RPMI8226 (cell line): ENCODE results near the gene ABI1.

ENCODE experiments used
- DNase-seq: peaks from one replicate; pipeline ENCODE4 v3.0.0-alpha.2; 2015

Gene ABI1

DNA sequence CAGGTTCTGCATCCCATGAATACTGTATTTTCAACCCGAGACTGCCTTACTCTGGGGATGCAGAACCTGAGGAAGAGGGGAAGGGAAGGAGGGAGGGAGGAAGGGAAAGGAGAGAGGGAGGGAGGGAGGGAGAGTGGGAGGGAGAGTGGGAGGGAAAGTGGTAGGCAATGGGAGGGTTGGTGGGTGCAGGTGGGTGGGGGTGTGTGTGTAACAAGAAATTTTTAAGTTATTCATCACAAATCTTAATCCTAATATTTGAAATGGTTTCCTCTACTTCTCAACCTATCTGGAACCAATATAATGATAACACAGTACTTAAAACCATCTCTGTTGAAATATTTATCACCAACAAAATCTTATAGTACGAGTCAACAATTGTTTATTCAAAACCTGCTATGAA, 95.2 kb downstream of the ABI1 start:
- no peak for DNase-seq

DNA sequence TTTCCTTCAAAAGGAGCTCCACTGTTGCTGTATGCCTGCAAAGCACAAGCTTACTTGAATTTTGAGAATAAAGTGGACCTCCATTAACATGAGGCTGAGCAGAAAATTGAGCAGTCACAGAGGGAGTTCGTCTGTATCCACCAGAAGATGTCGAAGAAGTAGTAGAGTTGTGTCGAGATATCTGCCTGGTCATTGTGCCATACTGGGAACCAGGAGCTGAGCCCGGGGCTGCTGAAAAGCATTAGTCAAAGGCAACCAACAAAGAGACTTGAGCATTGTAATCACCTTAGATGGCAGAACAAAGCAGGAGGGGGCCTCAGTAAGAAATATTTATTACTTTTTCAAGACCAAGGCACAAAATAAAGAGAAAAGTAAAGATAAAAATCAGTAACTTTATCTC, 101.8 kb downstream of the ABI1 start:
- DNase-seq = no peak

DNA sequence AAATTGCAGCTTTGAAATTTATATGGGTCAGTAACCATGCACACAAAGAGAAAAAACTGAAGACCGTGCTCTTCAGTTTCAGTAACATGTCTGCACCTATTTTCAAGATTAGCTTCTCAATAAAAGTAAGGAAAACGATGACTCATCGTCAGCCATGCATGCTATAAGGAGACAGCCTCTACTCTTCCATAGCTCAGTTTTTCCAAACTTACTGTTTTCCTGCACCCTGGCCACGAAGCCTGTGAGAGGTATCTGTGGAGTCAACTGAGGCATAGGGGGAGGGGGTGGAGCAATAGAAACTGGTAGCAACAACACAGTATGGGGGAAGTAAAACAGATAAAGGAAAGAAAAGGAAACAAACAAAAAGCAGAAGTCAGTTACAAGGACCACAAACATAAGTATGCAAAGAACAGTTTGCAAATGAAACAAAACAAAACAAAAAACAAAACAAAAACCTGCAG, 105.3 kb downstream of the ABI1 start:
- no peak for DNase-seq

DNA sequence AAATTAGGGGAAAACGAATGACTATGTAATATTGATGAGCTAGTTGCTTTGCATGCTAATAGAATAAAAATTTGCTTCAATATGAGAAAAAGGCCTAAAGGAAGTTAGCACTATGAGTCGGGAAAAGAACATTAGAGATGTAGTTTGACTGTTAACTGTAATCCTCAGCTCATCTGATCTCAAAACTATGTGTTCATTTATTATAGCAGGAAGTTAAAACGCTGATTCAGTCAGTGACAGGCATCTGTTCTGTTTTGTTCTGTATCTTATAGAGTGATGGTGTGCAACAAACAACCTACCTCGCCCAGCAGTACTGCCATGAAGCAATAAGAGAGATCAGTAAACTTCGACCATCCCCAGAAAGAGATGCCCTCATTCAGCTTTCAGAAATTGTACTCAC, 114.7 kb downstream of the ABI1 start:
- no peak for DNase-seq

DNA sequence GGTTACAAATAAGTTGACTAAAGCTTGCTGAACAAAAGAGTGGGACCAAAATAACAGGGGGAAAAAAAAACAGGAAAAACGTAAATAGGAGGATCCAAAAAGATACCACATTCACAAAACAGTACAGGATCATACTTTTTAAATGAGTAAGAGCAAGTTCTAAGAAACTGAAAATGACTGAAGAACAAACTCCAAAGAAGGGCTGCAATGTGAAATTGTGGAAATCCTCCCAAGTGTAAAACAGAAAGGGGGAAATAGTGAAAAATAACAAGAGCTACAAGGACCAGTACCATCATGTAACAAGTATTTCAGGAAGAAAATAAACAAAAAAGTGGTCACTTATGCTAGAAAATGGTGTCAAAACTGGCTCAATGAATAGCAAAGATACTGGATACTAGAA, 116.9 kb downstream of the ABI1 start:
- no peak for DNase-seq

DNA sequence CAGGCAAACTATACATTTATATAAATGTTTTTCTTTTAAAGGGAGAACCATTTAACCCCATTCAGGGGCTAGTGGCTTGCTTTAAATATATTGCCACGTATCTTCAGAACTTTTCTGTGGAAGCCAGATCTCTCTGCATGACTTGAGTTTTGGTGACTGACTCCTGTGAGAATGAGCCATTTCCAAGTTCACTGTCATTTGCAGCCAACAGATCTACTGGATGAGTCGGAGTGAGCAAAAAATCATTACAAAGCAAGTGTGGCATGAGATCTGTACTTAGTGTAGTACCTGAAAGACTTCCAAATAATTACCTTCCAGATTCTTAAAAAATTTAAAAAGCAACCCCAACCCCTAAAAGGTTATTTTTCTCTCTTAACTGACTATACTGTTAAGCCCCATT, 117.7 kb downstream of the ABI1 start:
- DNase-seq = no peak

DNA sequence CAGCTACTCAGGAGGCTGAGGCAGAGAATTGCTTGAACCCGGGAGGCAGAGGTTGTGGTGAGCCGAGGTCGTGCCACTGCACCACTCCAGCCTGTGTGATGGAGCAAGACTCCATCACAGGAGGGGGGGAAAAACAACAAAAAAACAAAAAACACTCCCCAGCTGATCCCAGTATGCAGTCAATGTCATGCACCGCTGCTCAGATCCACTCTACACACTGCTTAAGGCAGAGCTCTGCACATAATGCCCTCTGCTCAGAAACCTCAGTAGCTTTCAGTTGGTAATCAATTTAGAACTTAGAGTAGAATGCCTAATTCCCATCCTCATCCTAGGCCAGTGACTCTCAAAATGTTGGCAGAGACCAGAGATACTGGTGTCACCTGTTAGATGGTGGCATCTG, 119.4 kb downstream of the ABI1 start:
- DNase-seq = no peak

DNA sequence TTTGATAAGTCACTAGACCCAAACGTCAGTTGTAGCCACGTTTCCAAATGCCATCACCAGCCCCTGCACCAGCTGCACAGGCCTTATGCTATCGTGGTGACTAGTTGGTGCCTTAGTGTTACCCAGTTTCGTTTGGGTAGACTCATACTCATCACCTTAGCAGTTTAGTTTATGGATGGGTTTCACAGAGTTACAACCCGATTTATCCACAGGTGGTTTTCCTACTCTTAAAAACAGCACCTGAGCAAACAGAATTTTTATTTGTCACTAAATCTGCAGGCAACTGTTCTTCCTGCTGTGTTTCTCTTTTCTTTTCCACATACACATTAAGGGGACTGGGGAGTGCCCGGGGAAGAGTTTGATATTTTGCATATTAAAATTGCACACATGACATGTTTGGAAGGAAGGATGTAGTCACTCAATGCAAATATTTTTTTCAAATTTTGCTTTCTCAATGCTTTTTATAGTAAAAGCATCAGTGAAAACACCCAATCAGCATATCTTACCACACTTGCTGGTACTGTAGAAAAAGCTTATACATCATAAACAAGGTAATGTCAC, 121.6 kb downstream of the ABI1 start:
- DNase-seq = peak; percentile 72

DNA sequence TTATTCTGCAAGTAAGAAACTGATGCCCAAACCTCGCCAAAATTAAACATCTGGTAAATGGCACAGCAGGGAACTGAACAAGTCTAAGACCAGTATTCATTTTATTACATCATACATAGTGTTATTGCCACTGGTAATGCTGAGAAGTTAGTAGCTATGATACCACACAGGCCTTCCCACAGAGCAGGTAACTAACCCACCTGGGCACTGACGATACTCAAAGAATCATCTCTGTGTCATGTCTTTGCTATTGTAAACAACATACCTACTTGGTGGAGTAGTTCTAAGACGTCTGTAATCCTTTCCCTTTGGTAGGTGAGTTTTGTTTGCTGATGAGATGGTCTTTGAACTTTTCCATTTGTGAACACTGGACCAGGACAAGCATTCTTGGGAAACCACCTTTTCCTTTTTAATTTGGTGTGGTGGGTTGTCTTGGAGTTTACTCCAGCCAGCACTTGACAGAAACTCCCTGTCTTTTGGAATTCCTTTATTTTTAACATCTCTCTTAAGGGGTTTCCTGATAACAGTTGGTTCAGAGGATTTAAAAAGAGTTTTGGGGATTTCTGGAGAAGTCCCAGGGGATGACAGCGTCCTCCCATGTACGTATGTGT, 122.4 kb downstream of the ABI1 start:
- DNase-seq = no peak

DNA sequence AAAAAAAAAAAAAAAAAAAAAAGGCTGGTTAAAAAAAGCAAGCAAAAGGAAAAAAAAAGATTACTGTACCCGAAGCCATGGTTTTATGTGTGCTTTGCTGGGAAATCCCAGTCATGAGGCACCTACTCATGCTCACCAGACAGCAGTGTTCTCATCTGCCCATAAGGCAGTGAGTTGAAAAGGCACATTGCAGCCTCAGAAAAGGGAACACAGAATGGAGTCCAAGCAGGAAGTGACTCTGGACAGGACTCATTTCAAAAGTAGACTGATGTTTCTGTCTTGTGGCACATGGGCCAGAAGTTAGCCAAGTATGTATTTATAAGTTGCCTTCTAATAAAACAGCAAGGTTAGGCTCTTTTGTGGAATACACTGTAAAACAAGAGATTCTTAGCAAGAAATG, 123.0 kb downstream of the ABI1 start:
- peak; percentile 30 for DNase-seq

DNA sequence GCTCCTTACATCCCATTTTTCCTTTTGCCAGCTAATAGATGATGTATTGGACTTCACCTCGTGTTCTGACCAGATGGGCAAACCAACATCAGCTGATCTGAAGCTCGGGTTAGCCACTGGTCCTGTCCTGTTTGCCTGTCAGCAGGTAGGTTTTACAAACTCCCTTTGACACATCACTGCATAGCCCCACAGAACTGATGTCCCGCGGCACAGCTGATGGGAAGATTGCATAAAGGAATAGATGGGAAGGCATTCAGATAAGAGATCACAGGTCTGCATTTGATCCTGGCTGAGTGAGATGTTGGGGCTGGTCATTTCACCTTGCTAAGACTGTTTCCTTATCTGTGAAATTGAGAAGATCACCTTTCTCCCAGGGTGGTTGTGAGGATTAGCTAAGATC, 125.3 kb downstream of the ABI1 start:
- DNase-seq = no peak

DNA sequence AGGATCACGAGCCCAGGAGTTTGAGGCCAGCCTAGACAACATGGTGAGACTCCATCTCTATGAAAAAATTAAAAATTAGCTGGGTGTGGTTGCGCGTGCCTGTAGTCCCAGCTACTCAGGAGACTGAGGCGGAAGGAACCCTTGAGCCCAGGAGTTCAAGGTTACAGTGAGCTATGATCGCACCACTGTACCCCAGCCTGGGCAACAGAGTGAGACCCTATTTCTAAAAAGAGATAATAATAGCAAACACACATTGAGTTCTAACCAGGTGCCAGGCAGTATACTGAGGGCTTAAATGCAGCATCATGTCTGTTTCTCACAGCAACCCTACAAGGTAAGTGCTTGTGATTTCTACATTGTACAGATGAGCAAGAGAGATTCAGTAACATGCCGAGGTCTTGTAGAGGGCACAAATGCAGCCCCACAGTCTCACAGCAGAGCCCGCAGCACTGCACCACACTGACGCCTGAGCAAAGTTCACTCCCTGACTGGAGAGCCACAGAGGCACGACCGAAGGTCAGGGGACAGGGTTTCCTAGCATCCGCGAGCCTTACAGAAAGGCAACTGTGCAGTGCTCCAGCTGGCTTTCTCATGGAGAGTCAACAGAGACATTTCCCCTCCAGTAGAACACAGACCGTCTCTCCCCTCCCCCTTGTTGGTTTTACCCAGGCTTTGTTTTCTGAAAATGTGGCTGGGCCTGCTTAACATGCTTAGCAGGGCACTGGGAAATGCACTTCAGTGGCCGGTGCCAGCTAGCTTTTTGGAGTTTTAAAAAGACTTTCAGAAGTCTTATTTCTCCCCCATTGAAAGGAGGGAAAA, 126.8 kb downstream of the ABI1 start:
- DNase-seq = no peak

DNA sequence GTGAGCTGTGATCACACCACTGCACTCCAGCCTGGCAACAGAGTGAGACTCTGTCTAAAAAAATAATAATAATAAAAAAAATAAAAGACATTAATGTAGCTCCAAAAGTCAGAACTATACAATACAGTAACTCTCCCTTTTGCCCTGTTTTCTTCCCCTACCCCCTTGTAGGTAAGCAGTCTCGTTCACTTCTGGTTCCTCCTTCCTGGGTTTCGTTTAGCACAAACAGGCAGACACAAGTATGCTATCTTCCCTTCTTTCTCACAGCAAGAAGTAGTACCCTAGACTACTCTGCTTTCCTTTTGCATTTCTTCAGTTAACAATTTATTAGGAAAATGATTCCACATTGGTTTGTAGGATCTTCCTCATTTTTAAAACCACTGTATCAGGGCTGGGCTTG, 130.2 kb downstream of the ABI1 start:
- no peak for DNase-seq

DNA sequence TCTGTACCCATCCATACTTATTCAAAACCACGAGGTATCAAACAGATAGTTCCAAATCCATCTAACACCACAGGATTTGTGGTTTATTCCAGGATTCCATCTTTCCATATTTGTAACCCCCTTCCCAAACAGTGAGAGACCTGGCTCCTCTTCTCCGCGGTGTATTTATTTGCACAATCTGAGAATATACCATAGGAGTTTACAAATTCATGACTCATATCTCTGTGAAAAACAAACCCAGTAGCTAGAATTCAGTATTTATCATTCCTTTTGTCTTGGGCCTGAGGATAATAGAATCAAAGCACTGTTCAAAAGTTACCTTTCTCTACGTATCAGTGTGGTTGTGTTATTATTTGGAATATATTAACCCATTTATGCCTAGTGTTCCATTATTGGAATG, 131.4 kb downstream of the ABI1 start:
- DNase-seq = no peak

DNA sequence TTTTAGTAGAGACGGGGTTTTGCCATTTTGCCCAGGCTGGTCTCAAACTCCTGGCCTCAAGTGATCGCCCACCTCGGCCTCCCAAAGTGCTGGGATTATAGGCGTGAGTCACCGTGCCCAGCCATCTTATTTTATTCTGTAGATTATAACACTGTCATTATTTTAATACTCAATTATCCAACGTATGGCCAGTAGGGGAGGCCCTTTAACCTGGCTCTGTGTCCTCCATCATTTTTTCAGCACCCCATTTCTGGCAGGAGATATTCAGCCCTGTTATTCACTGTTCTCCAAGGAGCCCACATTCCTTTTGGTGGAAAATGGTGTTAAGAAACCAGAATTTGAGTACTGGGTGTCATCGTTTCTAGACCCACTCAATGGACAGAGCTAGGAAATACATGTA, 131.8 kb downstream of the ABI1 start:
- no peak for DNase-seq

DNA sequence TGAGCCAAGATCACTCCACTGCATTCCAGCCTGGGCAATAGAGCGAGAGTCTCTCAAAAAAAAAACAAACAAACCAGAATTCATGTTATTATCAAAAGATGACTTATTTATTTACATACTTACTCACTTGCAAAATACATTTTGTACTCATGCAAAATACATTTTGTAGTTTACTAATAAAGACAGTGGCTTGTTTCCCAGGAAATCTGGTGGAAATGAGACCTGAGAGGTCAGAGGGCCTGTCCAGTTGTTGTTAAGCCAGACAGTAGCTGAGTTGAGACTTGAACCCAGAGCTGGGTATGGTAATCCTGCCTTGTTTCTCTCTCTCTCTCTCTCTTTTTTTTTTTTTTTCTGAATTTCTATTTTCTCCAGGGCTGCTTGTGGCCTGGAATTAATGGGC, 133.8 kb downstream of the ABI1 start:
- no peak for DNase-seq

DNA sequence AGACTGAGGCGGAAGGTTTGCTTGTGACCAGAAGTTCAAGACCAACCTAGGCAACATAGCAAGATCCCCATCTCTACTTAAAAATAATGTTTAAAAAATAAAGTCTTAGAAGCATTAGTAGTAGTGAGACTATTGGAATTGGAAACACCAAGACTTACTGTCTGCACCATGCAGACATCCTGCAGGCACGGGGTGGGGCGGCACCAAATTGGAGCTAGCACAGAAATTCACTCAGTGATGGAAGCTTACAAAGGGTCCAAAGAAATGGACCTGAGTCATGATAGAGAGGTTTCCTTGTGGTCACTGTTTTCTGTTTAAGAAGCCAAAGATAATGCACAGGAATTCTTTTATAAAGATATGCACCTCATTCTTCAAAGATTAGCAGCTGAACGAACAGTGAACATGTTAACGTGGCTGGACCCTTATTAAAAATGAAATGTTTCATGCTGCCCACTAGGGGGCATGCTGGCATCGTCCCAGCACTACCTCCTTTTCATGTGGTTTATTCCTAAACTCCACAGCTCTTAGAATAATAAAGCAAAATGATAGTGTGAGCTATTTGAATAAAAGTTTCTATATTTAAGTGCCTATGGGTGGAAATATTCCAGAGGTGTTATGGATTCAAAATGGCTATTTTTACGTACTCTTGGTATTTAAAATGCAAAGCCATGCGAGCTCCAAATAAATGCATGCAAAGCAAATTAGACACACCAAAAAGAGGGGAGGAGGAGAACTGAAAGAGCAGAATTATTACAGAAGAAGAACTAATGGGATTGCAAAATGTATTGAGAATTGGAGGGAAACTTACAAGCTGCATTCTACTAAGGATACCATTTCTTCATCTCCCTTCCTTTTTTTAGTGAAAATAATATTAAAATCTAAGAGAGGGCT, 134.7 kb downstream of the ABI1 start:
- peak; percentile 61 for DNase-seq

DNA sequence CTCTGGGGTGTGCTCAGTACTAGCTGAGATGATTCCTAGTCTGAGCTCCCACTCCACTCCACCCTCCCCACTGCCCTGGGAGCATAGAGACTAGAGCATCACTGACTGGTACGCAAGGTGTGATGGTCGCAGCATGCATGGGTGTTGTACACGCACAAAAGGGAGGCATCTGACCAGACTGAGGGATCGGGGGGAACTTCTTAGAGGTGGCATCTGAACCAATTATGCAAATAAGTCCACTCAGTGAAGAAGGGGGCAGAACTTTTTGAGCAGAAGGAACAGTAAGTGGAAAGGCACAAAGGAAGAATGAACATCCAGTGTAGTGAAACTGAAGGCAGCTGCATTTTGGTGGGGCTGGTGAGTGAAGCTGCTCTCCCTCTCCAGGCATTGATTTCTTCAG, 137.7 kb downstream of the ABI1 start:
- DNase-seq = no peak

DNA sequence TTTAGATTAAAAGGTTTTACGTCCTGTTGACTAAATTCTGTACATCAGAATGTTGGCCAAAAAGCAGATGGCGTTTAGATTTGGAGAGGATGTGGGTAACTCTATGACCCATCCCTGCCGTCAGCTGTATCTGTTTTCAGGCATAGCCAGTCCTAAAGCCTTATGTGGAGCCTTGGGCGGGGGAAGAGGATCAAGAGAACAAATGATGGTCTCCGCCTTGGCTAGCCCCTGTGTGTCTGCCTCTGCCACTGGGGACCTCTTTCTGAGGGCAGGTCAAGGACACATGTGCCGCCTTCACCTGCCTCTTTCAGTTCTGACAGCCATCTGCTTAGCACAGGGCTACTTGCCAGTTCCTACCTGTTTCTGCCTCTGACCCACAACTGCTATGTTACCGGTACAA, 139.2 kb downstream of the ABI1 start:
- no peak for DNase-seq

DNA sequence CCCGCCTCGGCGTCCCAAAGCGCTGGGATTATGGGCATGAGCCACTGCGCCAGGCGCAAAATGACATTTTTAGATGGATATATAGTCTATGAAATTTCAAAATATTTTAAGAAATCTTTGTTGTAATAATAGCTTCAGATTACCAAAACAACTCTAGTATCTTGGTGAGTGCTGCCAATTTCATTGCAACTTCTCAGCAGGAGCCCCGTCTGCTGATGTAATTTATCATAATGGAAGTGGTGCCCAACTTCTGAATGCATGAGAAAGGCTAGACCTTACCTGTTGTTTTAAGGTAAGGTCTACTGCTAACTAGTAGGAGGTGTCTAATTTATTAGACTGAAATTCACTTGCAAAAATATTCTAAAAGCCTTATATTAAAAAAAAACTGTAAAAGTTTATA, 143.3 kb downstream of the ABI1 start:
- DNase-seq = no peak

DNA sequence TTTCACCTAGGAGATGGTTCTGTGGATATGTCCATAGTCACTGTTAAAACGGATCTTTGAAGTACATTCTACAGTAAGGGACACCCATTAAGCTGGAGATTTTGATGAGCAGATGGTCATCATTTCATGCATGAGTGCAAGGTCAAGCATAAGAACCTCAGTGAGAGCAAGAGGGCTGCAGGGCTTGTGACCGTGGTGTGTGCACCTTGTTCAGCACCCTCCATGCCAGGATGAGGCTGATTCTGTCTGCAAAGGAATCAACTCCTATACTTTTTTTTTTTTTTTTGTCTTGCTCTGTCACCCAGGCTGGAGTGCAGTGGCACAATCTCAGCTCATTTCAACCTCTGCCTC, 145.6 kb downstream of the ABI1 start:
- no peak for DNase-seq

DNA sequence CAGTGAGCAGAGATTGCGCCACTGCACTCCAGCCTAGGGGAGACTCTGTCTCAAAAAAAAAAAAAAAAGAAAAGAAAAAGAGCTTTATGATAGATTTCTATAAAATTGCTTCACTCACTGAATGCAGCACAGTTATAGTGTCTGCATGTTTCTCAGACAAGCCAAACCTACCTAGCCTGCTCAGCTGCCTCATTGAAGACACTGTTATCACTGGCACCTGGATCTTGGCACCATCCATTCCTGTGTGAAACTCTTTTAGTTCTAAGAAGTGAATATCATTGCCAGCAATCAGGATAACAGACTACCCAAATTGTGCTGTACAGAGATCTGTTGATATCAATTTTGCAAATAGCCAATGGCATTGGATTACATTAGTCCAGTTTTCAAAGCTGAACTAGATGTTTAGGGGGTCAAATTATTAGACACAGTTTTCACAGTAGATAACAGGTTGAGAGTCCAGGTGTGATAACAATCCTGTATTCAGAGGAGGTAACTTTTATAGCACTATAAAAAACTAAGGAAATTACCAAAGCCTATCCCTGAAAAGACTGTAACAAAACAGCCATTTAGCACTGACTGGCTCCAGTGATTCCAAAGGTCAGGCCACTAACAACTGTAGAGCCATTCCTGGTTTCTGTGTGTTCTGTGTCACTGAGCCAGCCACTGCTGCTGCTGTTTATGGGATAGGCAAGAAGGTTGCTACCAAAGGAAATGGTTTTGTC, 146.2 kb downstream of the ABI1 start:
- no peak for DNase-seq

DNA sequence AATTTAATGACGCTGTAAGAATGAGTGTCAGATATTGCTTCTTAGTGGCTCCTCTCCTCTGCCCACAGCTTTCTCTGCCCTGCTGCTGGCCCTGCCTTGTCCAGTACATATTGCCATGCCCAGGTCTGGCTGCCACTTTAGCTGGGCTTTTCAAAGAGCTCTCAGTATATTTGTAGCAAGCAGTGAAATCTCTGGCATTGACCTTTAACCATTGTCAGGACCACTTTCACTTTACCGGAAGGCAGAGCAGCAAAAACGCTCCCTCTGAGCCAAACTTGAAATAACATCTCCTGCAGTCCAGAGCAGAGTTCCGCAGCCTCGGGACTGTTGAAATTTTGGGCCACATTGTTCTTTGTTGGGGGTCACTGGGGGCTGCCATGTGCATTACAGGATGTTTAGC, 149.4 kb downstream of the ABI1 start:
- no peak for DNase-seq
